CD4-positive, CD25-positive, alpha-beta regulatory T cell (primary cell): ENCODE measurements around the gene CRAMP1. TPM values are rescaled to one million over a fixed set of nuclear protein-coding genes. Genes with fewer than 3 reads are reported as not detected.

ENCODE experiments used
- ATAC-seq, 2 donors: fragments of 150-1000 bp; cut with Tn5 transposase; one replicate each; pipeline ENCODE4 v1.10.0; 2021; ENCODE audit warnings: low read depth in 2 of 2, moderate number of reproducible peaks in 2 of 2, moderate library complexity in 1 of 2
- DNase-seq, 3 donors: peaks; one replicate each; pipeline versions ENCODE4 v3.0.0 to v3.0.0-alpha.2; 2012 to 2022; ENCODE audit warnings: mixed read lengths in 1 of 3
- H3K27ac ChIP-seq: one replicate; pipeline ENCODE4 v1.7.0; 2013; ENCODE audit warnings: mild to moderate bottlenecking, low read length; ENCODE audit not compliant: insufficient read depth, poor library complexity, severe bottlenecking
- H3K27me3 ChIP-seq: one replicate; pipeline ENCODE4 v1.7.0; 2013; ENCODE audit warnings: low read length; ENCODE audit not compliant: control insufficient read depth, insufficient read depth
- H3K36me3 ChIP-seq: one replicate; pipeline ENCODE4 v1.7.0; 2013; ENCODE audit warnings: mild to moderate bottlenecking, low read length, moderate library complexity; ENCODE audit not compliant: control insufficient read depth, insufficient read depth
- H3K4me1 ChIP-seq: 2 replicates; pipeline ENCODE4 v1.7.0; 2013; ENCODE audit warnings: mild to moderate bottlenecking, low read length; ENCODE audit not compliant: insufficient read depth, control insufficient read depth, poor library complexity, severe bottlenecking
- H3K4me3 ChIP-seq: one replicate; pipeline ENCODE4 v1.7.0; 2013; ENCODE audit warnings: low read depth, mild to moderate bottlenecking, low read length, moderate library complexity
- H3K9me3 ChIP-seq, 2 experiments: 1 replicate in 1 of 2; 2 replicates in 1 of 2; pipeline ENCODE4 v1.7.0; 2013; ENCODE audit warnings: low read length in 2 of 2, mild to moderate bottlenecking in 1 of 2, moderate library complexity in 1 of 2; ENCODE audit not compliant: control insufficient read depth in 2 of 2
- H3K27ac Mint-ChIP-seq, 3 donors: one replicate each; pipeline ENCODE4 v1.8.0; 2020 to 2022; ENCODE audit warnings: mild to moderate bottlenecking in 3 of 3, mixed read lengths in 3 of 3, moderate library complexity in 2 of 3
- H3K27me3 Mint-ChIP-seq: one replicate; pipeline ENCODE4 v1.8.0; 2022; ENCODE audit warnings: mild to moderate bottlenecking, mixed read lengths
- H3K36me3 Mint-ChIP-seq: one replicate; pipeline ENCODE4 v1.8.0; 2020; ENCODE audit warnings: mixed read lengths
- H3K4me1 Mint-ChIP-seq, 4 donors: one replicate each; pipeline ENCODE4 v1.8.0; 2020 to 2022; ENCODE audit warnings: mixed read lengths in 4 of 4, mild to moderate bottlenecking in 1 of 4
- H3K4me3 Mint-ChIP-seq, 4 donors: one replicate each; pipeline ENCODE4 v1.8.0; 2020 to 2022; ENCODE audit warnings: mild to moderate bottlenecking in 4 of 4, mixed read lengths in 4 of 4, moderate library complexity in 3 of 4
- H3K9me3 Mint-ChIP-seq, 7 donors: one replicate each; pipeline ENCODE4 v1.8.0; 2020 to 2022; ENCODE audit warnings: mixed read lengths in 7 of 7, mild to moderate bottlenecking in 3 of 7, moderate library complexity in 2 of 7
- polyA plus RNA-seq, 4 donors: library from polyadenylated mRNA; unstranded; fragments of 300-500 nt; fragmentation: Illumina TruSeq; gene quantifications; one replicate each; pipeline ENCODE4 v1.2.3, GENCODE V29; 2021
- total RNA-seq: library from RNA; stranded (reverse); gene quantifications from one replicate; pipeline ENCODE4 v1.2.3, GENCODE V29; 2022

Gene CRAMP1
- total and polyA plus RNA-seq, 5 donors from 2014 or later, result 0.49 to 30.5 (median 1.3) TPM

- H3K4me3 Mint-ChIP-seq, result no peak overlapping the region
- Histone ChIP-seq H3K36me3 (peaks cover 56% of the 10 kb centered on the region), H3K27me3 (no peaks in the 10 kb centered on the region), H3K9me3 (no peaks in the 10 kb centered on the region), H3K27ac (no peak overlapping the region), H3K4me3 (no peak overlapping the region), H3K4me1 (no peaks in the 10 kb centered on the region)
- no peaks in the 10 kb centered on the region for H3K4me1 Mint-ChIP-seq
- no peak for DNase-seq
- no peaks in the 10 kb centered on the region for H3K9me3 Mint-ChIP-seq
- H3K27ac Mint-ChIP-seq, result no peak overlapping the region
- no peaks in the 10 kb centered on the region for H3K27me3 Mint-ChIP-seq
- ATAC-seq, result no peak
- peaks cover 39% of the 10 kb centered on the region for H3K36me3 Mint-ChIP-seq
Observed at GRCh38 chr16:1662543-1662942, 50.4 kb downstream of the CRAMP1 start.

GRCh38 chr16:1665829-1666228 is 53.7 kb downstream of the CRAMP1 start:
- DNase-seq (no peak), ATAC-seq (no peak)
- Histone ChIP-seq H3K36me3 (peaks cover 70% of the 10 kb centered on the region), H3K9me3 (no peaks in the 10 kb centered on the region), H3K4me1 (no peaks in the 10 kb centered on the region), H3K4me3 (no peak overlapping the region), H3K27ac (no peak overlapping the region), H3K27me3 (no peaks in the 10 kb centered on the region)
- Mint-ChIP-seq H3K9me3 (no peaks in the 10 kb centered on the region), H3K4me1 (no peaks in the 10 kb centered on the region), H3K4me3 (no peak overlapping the region), H3K27ac (no peak overlapping the region), H3K27me3 (no peaks in the 10 kb centered on the region), H3K36me3 (peaks cover 50% of the 10 kb centered on the region)

GRCh38 chr16:1666316-1666715 is 54.2 kb downstream of the CRAMP1 start:
- H3K9me3 Mint-ChIP-seq, result no peaks in the 10 kb centered on the region
- H3K4me3 Mint-ChIP-seq, result no peak overlapping the region
- DNase-seq, result no peak
- Histone ChIP-seq H3K36me3 (peaks cover 75% of the 10 kb centered on the region), H3K4me3 (no peak overlapping the region), H3K4me1 (no peaks in the 10 kb centered on the region), H3K27ac (no peak overlapping the region), H3K27me3 (no peaks in the 10 kb centered on the region), H3K9me3 (no peaks in the 10 kb centered on the region)
- ATAC-seq, result no peak
- H3K4me1 Mint-ChIP-seq, result no peaks in the 10 kb centered on the region
- peaks cover 54% of the 10 kb centered on the region for H3K36me3 Mint-ChIP-seq
- H3K27me3 Mint-ChIP-seq, result no peaks in the 10 kb centered on the region
- no peak overlapping the region for H3K27ac Mint-ChIP-seq

- Histone ChIP-seq H3K9me3 (no peaks in the 10 kb centered on the region), H3K27me3 (no peaks in the 10 kb centered on the region), H3K4me1 (no peaks in the 10 kb centered on the region), H3K27ac (no peak overlapping the region), H3K4me3 (no peak overlapping the region), H3K36me3 (peaks cover 77% of the 10 kb centered on the region)
- peaks cover 58% of the 10 kb centered on the region for H3K36me3 Mint-ChIP-seq
- no peaks in the 10 kb centered on the region for H3K9me3 Mint-ChIP-seq
- H3K4me1 Mint-ChIP-seq, result no peaks in the 10 kb centered on the region
- no peak overlapping the region for H3K27ac Mint-ChIP-seq
- H3K4me3 Mint-ChIP-seq, result no peak overlapping the region
- ATAC-seq, result no peak
- H3K27me3 Mint-ChIP-seq, result no peaks in the 10 kb centered on the region
- DNase-seq, result no peak
Observed at GRCh38 chr16:1667271-1667670, 55.1 kb downstream of the CRAMP1 start.

GRCh38 chr16:1667916-1668315 is 55.8 kb downstream of the CRAMP1 start:
- ATAC-seq (no peak), DNase-seq (no peak)
- H3K4me3 Mint-ChIP-seq, result no peak overlapping the region
- no peaks in the 10 kb centered on the region for H3K4me1 ChIP-seq
- H3K36me3 Mint-ChIP-seq, result peaks cover 58% of the 10 kb centered on the region
- no peaks in the 10 kb centered on the region for H3K9me3 ChIP-seq
- H3K27ac ChIP-seq, result no peak overlapping the region
- H3K4me1 Mint-ChIP-seq, result no peaks in the 10 kb centered on the region
- peaks cover 73% of the 10 kb centered on the region for H3K36me3 ChIP-seq
- H3K27me3 ChIP-seq, result no peaks in the 10 kb centered on the region
- no peaks in the 10 kb centered on the region for H3K27me3 Mint-ChIP-seq
- H3K27ac Mint-ChIP-seq, result no peak overlapping the region
- H3K9me3 Mint-ChIP-seq, result no peaks in the 10 kb centered on the region
- H3K4me3 ChIP-seq, result no peak overlapping the region

GRCh38 chr16:1668612-1669319 is 56.6 kb downstream of the CRAMP1 start:
- no peak for ATAC-seq
- H3K36me3 ChIP-seq, result peaks cover 66% of the 10 kb centered on the region
- H3K27ac ChIP-seq, result no peak overlapping the region
- H3K9me3 ChIP-seq, result no peaks in the 10 kb centered on the region
- no peak for DNase-seq
- no peaks in the 10 kb centered on the region for H3K27me3 ChIP-seq
- Mint-ChIP-seq H3K27me3 (no peaks in the 10 kb centered on the region), H3K36me3 (peaks cover 56% of the 10 kb centered on the region), H3K4me1 (peaks cover 0 to 2% (median 0%) of the 10 kb centered on the region in 4 donors), H3K27ac (no peak overlapping the region), H3K9me3 (no peaks in the 10 kb centered on the region), H3K4me3 (no peak overlapping the region)
- no peaks in the 10 kb centered on the region for H3K4me1 ChIP-seq
- no peak overlapping the region for H3K4me3 ChIP-seq

- H3K4me3 ChIP-seq, result no peak overlapping the region
- H3K36me3 ChIP-seq, result peaks cover 65% of the 10 kb centered on the region
- Mint-ChIP-seq H3K4me3 (no peak overlapping the region), H3K9me3 (no peaks in the 10 kb centered on the region), H3K4me1 (peaks cover 0 to 2% (median 0%) of the 10 kb centered on the region in 4 donors), H3K27me3 (no peaks in the 10 kb centered on the region), H3K36me3 (peaks cover 56% of the 10 kb centered on the region), H3K27ac (no peak overlapping the region)
- no peak for DNase-seq
- H3K4me1 ChIP-seq, result no peaks in the 10 kb centered on the region
- H3K27ac ChIP-seq, result no peak overlapping the region
- ATAC-seq, result no peak
- H3K9me3 ChIP-seq, result no peaks in the 10 kb centered on the region
- no peaks in the 10 kb centered on the region for H3K27me3 ChIP-seq
Observed at GRCh38 chr16:1669698-1670097, 57.5 kb downstream of the CRAMP1 start.

- no peak overlapping the region for H3K27ac ChIP-seq
- Mint-ChIP-seq H3K27me3 (no peaks in the 10 kb centered on the region), H3K4me3 (no peak overlapping the region), H3K27ac (peak overlapping the region in 1 of 3 donors; percentile 20), H3K36me3 (peaks cover 59% of the 10 kb centered on the region), H3K4me1 (peaks cover 0 to 2% (median 0%) of the 10 kb centered on the region in 4 donors), H3K9me3 (no peaks in the 10 kb centered on the region)
- H3K4me3 ChIP-seq, result no peak overlapping the region
- no peak for ATAC-seq
- peaks cover 64% of the 10 kb centered on the region for H3K36me3 ChIP-seq
- H3K27me3 ChIP-seq, result no peaks in the 10 kb centered on the region
- no peaks in the 10 kb centered on the region for H3K4me1 ChIP-seq
- H3K9me3 ChIP-seq, result no peaks in the 10 kb centered on the region
- no peak for DNase-seq
Observed at GRCh38 chr16:1670371-1670770, 58.2 kb downstream of the CRAMP1 start.
